ENCODE data around the gene SNX12. TPM values are rescaled to one million over a fixed set of nuclear protein-coding genes. Genes with fewer than 3 reads are reported as not detected.
"Not testable (repeated sequence)": the region's sequence is repeated elsewhere in the genome, so short reads cannot be mapped to it uniquely, and the experiment has no call there.

The SNX12 gene
- total and polyA plus RNA-seq, 4 experiments from 2014 or later, result 3.0 to 36.9 (median 20.4) TPM

- Histone ChIP-seq H3K27ac (ENCODE audit: low read depth, low read length) (no peak overlapping the region), H3K36me3 (ENCODE audit: insufficient read depth, low read length) (no peaks in the 10 kb centered on the region), H3K4me1 (ENCODE audit: insufficient read depth, low read length) (peaks cover 17% of the 10 kb centered on the region), H3K9me3 (ENCODE audit: control insufficient read depth in 1 of 2, low read length in 2 of 2) (no peaks in the 10 kb centered on the region), H3K4me3 (ENCODE audit: low read length in 2 of 2) (no peak overlapping the region), H3K27me3 (ENCODE audit: insufficient read depth, low read length) (no peaks in the 10 kb centered on the region)
- H3K27me3 Mint-ChIP-seq, result no peaks in the 10 kb centered on the region
- CTCF ChIA-PET (ENCODE audit: partially characterized antibody), result no interaction called here
- H3K36me3 Mint-ChIP-seq, result peaks cover 4 to 11% of the 10 kb centered on the region in 2 donors
- H3K4me1 Mint-ChIP-seq, result peaks cover 10 to 16% (median 15%) of the 10 kb centered on the region in 4 donors
- no peaks in the 10 kb centered on the region for H3K9me3 Mint-ChIP-seq
- intact Hi-C loops (cut with micrococcal nuclease), result no loop called here
- H3K4me3 Mint-ChIP-seq, result peak overlapping the region in 5 of 8 donors; percentile 44 to 66 (median 53)
- POLR2A ChIA-PET (ENCODE audit: partially characterized antibody), result interaction anchor here (1.5 kb wide), 1 partner anchor 15 kb away, joined by 5 read pairs; the partner anchor contains the start of gene SNX12
- DNase-seq, result no peak
- peak overlapping the region in 3 of 7 donors; percentile 1 to 32 (median 18) for H3K27ac Mint-ChIP-seq
Observed at GRCh38 chrX:71052721-71053120, 15.4 kb downstream of the SNX12 start.

GRCh38 chrX:71047891-71048290, 20.2 kb downstream of the SNX12 start:
- H3K4me3 Mint-ChIP-seq; DNase-seq; H3K36me3 ChIP-seq (ENCODE audit: insufficient read depth, low read length); H3K27ac Mint-ChIP-seq; H3K4me1 ChIP-seq (ENCODE audit: insufficient read depth, low read length); CTCF ChIA-PET (ENCODE audit: partially characterized antibody); H3K4me3 ChIP-seq (ENCODE audit: low read length in 2 of 2); H3K9me3 ChIP-seq (ENCODE audit: control insufficient read depth in 1 of 2, low read length in 2 of 2); H3K27me3 ChIP-seq (ENCODE audit: insufficient read depth, low read length); intact Hi-C loops (cut with micrococcal nuclease); H3K36me3 Mint-ChIP-seq; H3K27ac ChIP-seq (ENCODE audit: low read depth, low read length); POLR2A ChIA-PET (ENCODE audit: partially characterized antibody); H3K27me3 Mint-ChIP-seq; H3K9me3 Mint-ChIP-seq; H3K4me1 Mint-ChIP-seq: not testable (repeated sequence)

GRCh38 chrX:71017396-71017939, 50.7 kb downstream of the SNX12 start:
- H3K9me3 ChIP-seq (ENCODE audit: control insufficient read depth in 1 of 2, low read length in 2 of 2), result no peaks in the 10 kb centered on the region
- intact Hi-C loops (cut with micrococcal nuclease), result no loop called here
- no peak overlapping the region for H3K4me3 Mint-ChIP-seq
- no peak overlapping the region for H3K27ac Mint-ChIP-seq
- H3K27me3 ChIP-seq (ENCODE audit: insufficient read depth, low read length), result no peaks in the 10 kb centered on the region
- ChIA-PET CTCF (ENCODE audit: partially characterized antibody) (no interaction called here), POLR2A (ENCODE audit: partially characterized antibody) (no interaction called here)
- H3K27me3 Mint-ChIP-seq, result no peaks in the 10 kb centered on the region
- DNase-seq, result no peak
- no peaks in the 10 kb centered on the region for H3K4me1 ChIP-seq (ENCODE audit: insufficient read depth, low read length)
- H3K4me1 Mint-ChIP-seq, result no peaks in the 10 kb centered on the region
- no peak overlapping the region for H3K4me3 ChIP-seq (ENCODE audit: low read length in 2 of 2)
- peaks cover 3 to 13% of the 10 kb centered on the region in 2 donors for H3K36me3 Mint-ChIP-seq
- no peaks in the 10 kb centered on the region for H3K36me3 ChIP-seq (ENCODE audit: insufficient read depth, low read length)
- no peak overlapping the region for H3K27ac ChIP-seq (ENCODE audit: low read depth, low read length)
- H3K9me3 Mint-ChIP-seq, result peaks cover 0 to 2% (median 0%) of the 10 kb centered on the region in 8 donors

Other genes with a start within 250 kb of the SNX12 start
- gene TEX11, start 159.6 kb downstream of the SNX12 start, total RNA-seq, result not detected
- gene TEX11, start 159.6 kb downstream of the SNX12 start, polyA plus RNA-seq, result not detected
- gene SLC7A3, start 137.2 kb downstream of the SNX12 start, total RNA-seq, result not detected
- gene SLC7A3, start 137.2 kb downstream of the SNX12 start, polyA plus RNA-seq, result not detected
- 10 to 100 TPM; 41.9 to 42.9 TPM for gene FOXO4, start 27.5 kb upstream of the SNX12 start, total RNA-seq
- 1 to 10 TPM in 1 of 2 donors, under 1 TPM in 1; 0.45 to 2.6 TPM for gene FOXO4, start 27.5 kb upstream of the SNX12 start, polyA plus RNA-seq
- 10 to 100 TPM; 45.1 to 51.6 TPM for gene CXorf65, start 38.4 kb upstream of the SNX12 start, total RNA-seq
- gene CXorf65, start 38.4 kb upstream of the SNX12 start, polyA plus RNA-seq, result 1 to 10 TPM; 3.1 to 7.4 TPM
- 100 to 1,000 TPM; 378 to 379 TPM for gene IL2RG, start 43.2 kb upstream of the SNX12 start, total RNA-seq
- gene IL2RG, start 43.2 kb upstream of the SNX12 start, polyA plus RNA-seq, result 1,000 to 10,000 TPM; 1,405 to 1,440 TPM
- gene MED12, start 50.3 kb upstream of the SNX12 start, total RNA-seq, result 10 to 100 TPM; 84.4 to 89.9 TPM
- gene MED12, start 50.3 kb upstream of the SNX12 start, polyA plus RNA-seq, result 10 to 100 TPM in 1 of 2 donors, 1 to 10 TPM in 1; 3.4 to 18.7 TPM
- gene NLGN3, start 76.5 kb upstream of the SNX12 start, total RNA-seq, result 1 to 10 TPM; 2.2 to 2.3 TPM
- gene NLGN3, start 76.5 kb upstream of the SNX12 start, polyA plus RNA-seq, result under 1 TPM; 0.21 to 0.25 TPM
- not detected for gene GJB1, start 154.9 kb upstream of the SNX12 start, total RNA-seq
- not detected for gene GJB1, start 154.9 kb upstream of the SNX12 start, polyA plus RNA-seq
- gene ZMYM3, start 185.8 kb upstream of the SNX12 start, total RNA-seq, result 10 to 100 TPM; 28.0 to 28.2 TPM
- 1 to 10 TPM; 5.8 to 6.0 TPM for gene ZMYM3, start 185.8 kb upstream of the SNX12 start, polyA plus RNA-seq
- 100 to 1,000 TPM; 300 to 314 TPM for gene NONO, start 215.3 kb upstream of the SNX12 start, total RNA-seq
- gene NONO, start 215.3 kb upstream of the SNX12 start, polyA plus RNA-seq, result 100 to 1,000 TPM; 163 to 182 TPM
- gene ITGB1BP2, start 233.4 kb upstream of the SNX12 start, total RNA-seq, result 1 to 10 TPM; 3.5 TPM
- gene ITGB1BP2, start 233.4 kb upstream of the SNX12 start, polyA plus RNA-seq, result not detected

Data from CD4-positive, alpha-beta memory T cell (primary cell).